HL-60 (cell line): ENCODE results near the gene TMUB2.

Experiments
- CTCF ChIP-seq: IDR thresholded peaks from one replicate; pipeline ENCODE4 v1.5.1; 2011; ENCODE audit warnings: low read length, control low read depth, inconsistent platforms; ENCODE audit not compliant: insufficient read depth
- POLR2AphosphoS5 ChIP-seq: IDR thresholded peaks from 2 replicates; pipeline ENCODE4 v1.6.1; 2012; ENCODE audit warnings: low read depth

GRCh38 chr17:44193326-44194084 is 6.7 kb downstream of the TMUB2 start:
- TF ChIP-seq CTCF (no peak), POLR2AphosphoS5 (no peak)
